ENCODE data around the gene CNIH4. TPM values are rescaled to one million over a fixed set of nuclear protein-coding genes. Genes with fewer than 3 reads are reported as not detected.

The CNIH4 gene
- total RNA-seq, 1 experiment from 2014 or later: 104 TPM

DNA sequence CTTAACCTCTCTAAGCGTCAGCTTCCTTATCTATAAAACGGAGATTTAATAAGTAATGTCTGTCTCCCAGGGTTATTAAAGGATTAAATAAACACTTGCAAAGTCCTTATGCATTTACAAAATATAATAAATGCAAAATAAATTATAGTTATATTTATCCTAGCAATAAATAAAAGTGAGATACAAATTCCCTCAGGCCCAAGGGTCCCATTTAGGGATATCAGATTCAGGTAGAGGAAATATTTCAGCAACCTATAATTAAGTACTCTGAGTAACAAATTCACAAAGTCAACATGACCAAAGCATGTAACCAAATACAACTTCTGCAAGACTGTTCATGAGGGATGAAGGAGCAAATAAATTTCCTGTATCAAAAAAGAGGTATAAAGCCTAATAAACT lies 44.7 kb upstream of the CNIH4 start:
- no peak overlapping the region for H3K27ac Mint-ChIP-seq
- H3K79me1 ChIP-seq (ENCODE audit: insufficient read depth, low read depth, low read length, poor library complexity, severe bottlenecking): no peaks in the 10 kb centered on the region
- H3K23ac ChIP-seq (ENCODE audit: insufficient read length, low read depth, low read length): no peak overlapping the region
- no peak overlapping the region for H2BK5ac ChIP-seq (ENCODE audit: insufficient read length, low read length)
- no peaks in the 10 kb centered on the region for H3K27me3 ChIP-seq (ENCODE audit: insufficient read depth, low read length)
- no peaks in the 10 kb centered on the region for H3K4me1 Mint-ChIP-seq
- no peak overlapping the region for H3K56ac ChIP-seq (ENCODE audit: insufficient read length, low read depth, low read length)
- H3K4me3 Mint-ChIP-seq: no peak overlapping the region
- no peak overlapping the region for H3K4me2 ChIP-seq (ENCODE audit: insufficient read depth, insufficient read length, low read length)
- H3K9me3 Mint-ChIP-seq: no peaks in the 10 kb centered on the region
- H2BK120ac ChIP-seq (ENCODE audit: low read depth, low read length, poor library complexity, severe bottlenecking): no peak overlapping the region
- no peak overlapping the region for H4K8ac ChIP-seq (replicated peaks; ENCODE audit: insufficient read length, low read depth, low read length)
- H3K79me2 ChIP-seq (ENCODE audit: insufficient read depth, low read length): no peaks in the 10 kb centered on the region
- no peak overlapping the region for H3K9ac ChIP-seq (ENCODE audit: extremely low read depth, insufficient read length, low read length)
- no peak overlapping the region for H2BK15ac ChIP-seq (ENCODE audit: low read depth, low read length)
- H3K4ac ChIP-seq (ENCODE audit: low read depth, low read length): no peak overlapping the region
- no peaks in the 10 kb centered on the region for H3K23me2 ChIP-seq (ENCODE audit: insufficient read length, low read depth, low read length, poor library complexity, severe bottlenecking)
- H3K36me3 Mint-ChIP-seq (ENCODE audit: insufficient read depth in 1 of 3, low read depth in 3 of 3): peaks cover 20 to 80% (median 57%) of the 10 kb centered on the region in 3 experiments; a peak in 6 of 7 replicates
- WGBS (ENCODE audit: extremely low coverage, insufficient read length, low lambda C conversion rate): no CpG with 5 or more reads among the region's 2 CpGs
- H3K14ac ChIP-seq (ENCODE audit: insufficient read depth, low read length): no peak overlapping the region
- H3K9me3 ChIP-seq (ENCODE audit: control insufficient read depth, low read depth, low read length): no peaks in the 10 kb centered on the region
- H2AFZ ChIP-seq (ENCODE audit: low read length): no peak overlapping the region
- no peak overlapping the region for H2AK5ac ChIP-seq (ENCODE audit: insufficient read length, low read length)
- TF ChIP-seq, protein P1, sequence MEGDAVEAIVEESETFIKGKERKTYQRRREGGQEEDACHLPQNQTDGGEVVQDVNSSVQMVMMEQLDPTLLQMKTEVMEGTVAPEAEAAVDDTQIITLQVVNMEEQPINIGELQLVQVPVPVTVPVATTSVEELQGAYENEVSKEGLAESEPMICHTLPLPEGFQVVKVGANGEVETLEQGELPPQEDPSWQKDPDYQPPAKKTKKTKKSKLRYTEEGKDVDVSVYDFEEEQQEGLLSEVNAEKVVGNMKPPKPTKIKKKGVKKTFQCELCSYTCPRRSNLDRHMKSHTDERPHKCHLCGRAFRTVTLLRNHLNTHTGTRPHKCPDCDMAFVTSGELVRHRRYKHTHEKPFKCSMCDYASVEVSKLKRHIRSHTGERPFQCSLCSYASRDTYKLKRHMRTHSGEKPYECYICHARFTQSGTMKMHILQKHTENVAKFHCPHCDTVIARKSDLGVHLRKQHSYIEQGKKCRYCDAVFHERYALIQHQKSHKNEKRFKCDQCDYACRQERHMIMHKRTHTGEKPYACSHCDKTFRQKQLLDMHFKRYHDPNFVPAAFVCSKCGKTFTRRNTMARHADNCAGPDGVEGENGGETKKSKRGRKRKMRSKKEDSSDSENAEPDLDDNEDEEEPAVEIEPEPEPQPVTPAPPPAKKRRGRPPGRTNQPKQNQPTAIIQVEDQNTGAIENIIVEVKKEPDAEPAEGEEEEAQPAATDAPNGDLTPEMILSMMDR (conservative IDR thresholded peaks at IDR 0.05): no peak
- H3K27ac ChIP-seq (ENCODE audit: insufficient read length, low read depth, low read length): no peak overlapping the region
- no peaks in the 10 kb centered on the region for H3K27me3 Mint-ChIP-seq (ENCODE audit: low read depth)
- no peak overlapping the region for H3T11ph ChIP-seq (ENCODE audit: low read length)
- no peak overlapping the region for H4K91ac ChIP-seq (ENCODE audit: insufficient read length, low read depth, low read length)
- H3K18ac ChIP-seq (ENCODE audit: insufficient read length, low read depth, low read length): no peak overlapping the region
- no peak overlapping the region for H2BK12ac ChIP-seq (ENCODE audit: insufficient read length, low read depth, low read length)
- H4K20me1 ChIP-seq (ENCODE audit: control insufficient read depth, insufficient read depth, insufficient read length): no peaks in the 10 kb centered on the region
- H2BK20ac ChIP-seq (ENCODE audit: low read depth, low read length, poor library complexity, severe bottlenecking): no peak overlapping the region
- DNase-seq: no peak
- no peak overlapping the region for H4K5ac ChIP-seq (ENCODE audit: insufficient read length, low read depth, low read length)
- H3K4me1 ChIP-seq (ENCODE audit: insufficient read depth, low read length): no peaks in the 10 kb centered on the region

All from H9 (cell line).